GM10266 (cell line): Measurements from ENCODE around the gene CHST15.

Experiments
- DNase-seq: peaks from one replicate; pipeline ENCODE4 v3.0.0; 2012; ENCODE audit errors: extremely low spot score
- CTCF ChIP-seq: IDR thresholded peaks from 2 replicates; pipeline ENCODE4 v1.5.1; 2012; ENCODE audit warnings: mild to moderate bottlenecking, low read depth; ENCODE audit not compliant: control insufficient read depth, insufficient read depth; ENCODE audit errors: missing control alignments

Gene CHST15

GRCh38 chr10:123962756-123963530 lies 130.5 kb downstream of the CHST15 start:
- no peak for TF ChIP-seq CTCF
- DNase-seq: no peak

- no peak for DNase-seq
- no peak for TF ChIP-seq CTCF
These were observed 135.2 kb downstream of the CHST15 start for GRCh38 chr10:123958241-123958640.
